ENCODE data around the gene DZIP1.
"Not testable (repeated sequence)": the region's sequence is repeated elsewhere in the genome, so short reads cannot be mapped to it uniquely, and the experiment has no call there.

DZIP1 gene, protein sequence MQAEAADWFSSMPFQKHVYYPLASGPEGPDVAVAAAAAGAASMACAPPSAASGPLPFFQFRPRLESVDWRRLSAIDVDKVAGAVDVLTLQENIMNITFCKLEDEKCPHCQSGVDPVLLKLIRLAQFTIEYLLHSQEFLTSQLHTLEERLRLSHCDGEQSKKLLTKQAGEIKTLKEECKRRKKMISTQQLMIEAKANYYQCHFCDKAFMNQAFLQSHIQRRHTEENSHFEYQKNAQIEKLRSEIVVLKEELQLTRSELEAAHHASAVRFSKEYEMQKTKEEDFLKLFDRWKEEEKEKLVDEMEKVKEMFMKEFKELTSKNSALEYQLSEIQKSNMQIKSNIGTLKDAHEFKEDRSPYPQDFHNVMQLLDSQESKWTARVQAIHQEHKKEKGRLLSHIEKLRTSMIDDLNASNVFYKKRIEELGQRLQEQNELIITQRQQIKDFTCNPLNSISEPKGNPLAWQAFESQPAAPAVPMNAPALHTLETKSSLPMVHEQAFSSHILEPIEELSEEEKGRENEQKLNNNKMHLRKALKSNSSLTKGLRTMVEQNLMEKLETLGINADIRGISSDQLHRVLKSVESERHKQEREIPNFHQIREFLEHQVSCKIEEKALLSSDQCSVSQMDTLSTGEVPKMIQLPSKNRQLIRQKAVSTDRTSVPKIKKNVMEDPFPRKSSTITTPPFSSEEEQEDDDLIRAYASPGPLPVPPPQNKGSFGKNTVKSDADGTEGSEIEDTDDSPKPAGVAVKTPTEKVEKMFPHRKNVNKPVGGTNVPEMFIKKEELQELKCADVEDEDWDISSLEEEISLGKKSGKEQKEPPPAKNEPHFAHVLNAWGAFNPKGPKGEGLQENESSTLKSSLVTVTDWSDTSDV

DNA sequence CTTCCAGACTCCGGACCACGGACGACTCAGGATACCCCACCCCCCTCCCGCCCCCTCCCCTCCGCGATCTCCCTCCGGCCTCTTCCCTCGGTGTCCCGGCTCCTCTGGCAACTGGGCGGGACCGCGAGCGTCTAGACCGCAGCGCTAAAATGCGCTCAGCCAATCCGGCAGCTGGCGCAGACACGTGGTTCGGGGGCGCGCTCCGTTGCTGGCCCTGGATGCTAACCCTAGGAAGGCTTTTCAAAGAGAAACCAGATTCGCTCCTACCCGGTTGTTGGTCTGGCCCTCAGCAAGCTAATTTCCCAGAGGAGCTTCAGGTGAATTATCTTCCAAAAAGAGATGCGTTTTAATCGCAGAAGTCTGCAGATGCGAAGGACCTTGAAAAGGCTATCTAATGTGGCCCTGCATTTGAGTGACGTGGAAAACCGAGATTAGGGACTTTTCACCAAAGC lies at the start of gene DZIP1:
DZIP1 (minus strand) TSS at position 106 of the 452 bp plus-strand sequence. CDS start 2,677 bp downstream, outside the sequence.
- H3K4me1 Mint-ChIP-seq = peaks cover 9% of the 10 kb centered on the region
- peaks cover 31% of the 10 kb centered on the region for H3K27me3 Mint-ChIP-seq
- no peaks in the 10 kb centered on the region for H3K9me3 Mint-ChIP-seq

DNA sequence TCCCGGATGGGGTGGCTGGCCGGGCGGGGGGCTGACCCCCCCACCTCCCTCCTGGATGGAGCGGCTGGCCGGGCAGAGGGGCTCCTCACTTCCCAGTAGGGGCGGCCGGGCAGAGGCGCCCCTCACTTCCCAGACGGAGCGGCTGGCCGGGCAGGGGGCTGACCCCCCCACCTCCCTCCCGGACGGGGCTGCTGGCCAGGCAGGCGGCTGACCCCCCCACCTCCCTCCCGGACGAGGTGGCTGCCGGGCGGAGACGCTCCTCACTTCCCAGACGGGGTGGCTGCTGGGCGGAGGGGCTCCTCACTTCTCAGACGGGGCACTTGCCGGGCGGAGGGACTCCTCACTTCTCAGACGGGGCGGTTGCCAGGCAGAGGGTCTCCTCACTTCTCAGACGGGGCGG lies 46.5 kb upstream of the DZIP1 start:
- not testable (repeated sequence) for H3K4me3 Mint-ChIP-seq, H3K27ac Mint-ChIP-seq, H3K27me3 Mint-ChIP-seq
- Mint-ChIP-seq H3K9me3 (peaks cover 11% of the 10 kb centered on the region), H3K36me3 (peaks cover 25% of the 10 kb centered on the region), H3K4me1 (peaks cover 37% of the 10 kb centered on the region)

More for the DNA sequence above, at the start of gene DZIP1:
- Mint-ChIP-seq H3K27ac (no peak within 1 kb of the TSS), H3K36me3 (peaks cover 3% of the 10 kb centered on the region), H3K4me3 (peak within 1 kb of the TSS; percentile 72)

DNA sequence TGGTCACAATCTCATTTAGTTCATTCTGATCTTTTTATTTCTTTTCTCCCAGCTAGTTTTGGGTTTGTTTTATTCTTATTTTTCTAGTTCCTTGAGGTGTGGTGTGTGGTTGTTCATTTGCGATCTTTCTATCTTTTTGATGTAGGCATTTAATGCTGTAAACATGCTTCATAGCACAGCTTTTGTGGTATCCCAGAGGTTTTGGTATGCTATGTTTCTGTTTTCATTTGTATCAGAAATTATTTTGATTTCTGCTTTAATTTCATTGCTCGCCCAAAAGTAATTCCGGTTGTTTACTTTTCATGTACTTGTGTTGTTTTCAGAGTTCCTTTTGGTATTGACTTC lies 45.0 kb upstream of the DZIP1 start:
- H3K4me1 Mint-ChIP-seq = peaks cover 47% of the 10 kb centered on the region
- peak overlapping the region; percentile 1 for H3K27ac Mint-ChIP-seq

DNA sequence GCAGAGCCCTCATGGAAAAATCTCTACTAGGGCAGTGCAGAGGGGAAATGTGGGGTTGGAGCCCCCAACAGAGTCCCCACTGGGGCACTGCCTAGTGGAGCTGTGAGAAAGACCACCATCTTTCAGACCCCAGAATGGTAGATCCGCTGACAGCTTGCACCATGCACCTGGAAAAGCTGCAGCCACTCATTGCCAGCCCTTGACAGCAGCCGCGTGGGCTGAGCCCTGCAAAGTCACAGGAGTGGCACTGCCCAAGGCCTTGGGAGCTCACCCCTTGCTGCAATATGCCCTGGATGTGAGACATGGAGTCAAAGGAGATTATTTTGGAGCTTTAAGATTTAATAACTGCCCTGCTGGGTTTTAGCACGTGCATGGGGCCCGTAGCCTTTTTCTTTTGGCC lies 40.5 kb upstream of the DZIP1 start:
- Mint-ChIP-seq H3K4me1 (peaks cover 90% of the 10 kb centered on the region), H3K9me3 (peaks cover 11% of the 10 kb centered on the region), H3K36me3 (peaks cover 35% of the 10 kb centered on the region)
- not testable (repeated sequence) for H3K4me3 Mint-ChIP-seq, H3K27ac Mint-ChIP-seq, H3K27me3 Mint-ChIP-seq

More for the DNA sequence above, 45.0 kb upstream of the DZIP1 start:
- peak overlapping the region; percentile 51 for H3K4me3 Mint-ChIP-seq
- H3K27me3 Mint-ChIP-seq = no peaks in the 10 kb centered on the region
- peaks cover 11% of the 10 kb centered on the region for H3K9me3 Mint-ChIP-seq
- peaks cover 30% of the 10 kb centered on the region for H3K36me3 Mint-ChIP-seq

DNA sequence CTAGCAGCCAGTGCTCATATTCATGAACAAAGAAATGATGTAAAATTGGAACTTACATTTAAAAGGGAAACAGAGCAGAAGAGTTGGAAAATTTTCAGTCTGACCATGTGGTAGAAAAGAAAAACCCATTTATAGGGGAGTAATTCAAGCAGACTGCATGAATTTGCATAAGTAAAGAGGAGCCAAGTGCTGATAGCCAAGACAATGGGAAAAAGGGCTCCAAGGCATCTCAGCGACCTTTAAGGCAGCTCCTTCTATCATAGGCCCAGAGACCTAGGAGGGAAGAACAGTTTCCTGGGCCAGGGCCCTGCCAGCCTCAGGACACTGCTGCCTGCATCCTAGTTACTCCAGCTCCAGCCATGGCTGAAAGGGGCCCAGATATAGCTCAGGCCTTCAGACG lies 39.9 kb upstream of the DZIP1 start:
- H3K27ac Mint-ChIP-seq = no peak overlapping the region
- peaks cover 9% of the 10 kb centered on the region for H3K9me3 Mint-ChIP-seq
- H3K27me3 Mint-ChIP-seq = no peaks in the 10 kb centered on the region
- peaks cover 34% of the 10 kb centered on the region for H3K36me3 Mint-ChIP-seq
- peaks cover 91% of the 10 kb centered on the region for H3K4me1 Mint-ChIP-seq
- no peak overlapping the region for H3K4me3 Mint-ChIP-seq

DNA sequence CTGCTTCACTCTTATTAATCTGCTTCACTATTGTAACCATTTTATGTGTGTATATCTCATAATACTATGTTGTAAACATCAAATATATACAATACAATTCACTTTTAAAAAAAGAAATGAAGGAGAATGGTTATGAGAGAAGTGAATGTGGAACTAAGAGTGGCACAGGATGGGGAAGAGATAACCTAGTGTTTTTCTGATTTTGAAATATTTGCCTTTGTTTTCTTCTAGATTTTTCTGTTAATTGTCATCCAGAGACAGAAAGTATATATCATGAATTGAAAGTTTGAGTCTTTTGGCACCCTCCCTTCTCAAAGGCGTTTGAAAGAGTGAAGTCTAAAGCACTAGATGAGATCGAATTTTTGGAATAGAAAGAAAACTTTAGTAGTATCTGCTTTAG lies 35.2 kb upstream of the DZIP1 start:
- Mint-ChIP-seq H3K4me3 (peak overlapping the region; percentile 44), H3K4me1 (peaks cover 84% of the 10 kb centered on the region), H3K36me3 (peaks cover 12% of the 10 kb centered on the region)

DNA sequence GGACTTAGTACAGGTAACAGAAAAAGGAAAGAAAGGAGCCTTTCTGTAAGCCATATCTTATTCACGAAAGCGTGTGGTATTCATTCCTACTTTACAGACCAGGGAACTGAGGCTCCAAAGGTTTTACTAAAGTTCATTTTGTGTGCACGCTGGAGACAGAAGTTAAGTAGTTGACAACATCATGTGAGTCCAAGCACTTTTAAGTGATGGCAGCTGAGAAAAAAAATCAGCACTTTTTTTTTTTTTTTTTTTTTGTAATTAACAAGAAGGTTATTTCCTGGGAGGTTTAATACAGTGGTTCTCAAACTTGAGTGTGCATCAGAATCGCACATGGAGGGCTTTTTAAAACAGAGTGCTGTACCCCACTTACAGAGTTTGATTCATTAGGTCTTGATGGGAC lies 34.5 kb upstream of the DZIP1 start:
- H3K27ac Mint-ChIP-seq = peak overlapping the region; percentile 55
- peaks cover 83% of the 10 kb centered on the region for H3K4me1 Mint-ChIP-seq
- H3K4me3 Mint-ChIP-seq = peak overlapping the region; percentile 95
- no peaks in the 10 kb centered on the region for H3K27me3 Mint-ChIP-seq
- H3K36me3 Mint-ChIP-seq = peaks cover 9% of the 10 kb centered on the region
- peaks cover under 1% of the 10 kb centered on the region for H3K9me3 Mint-ChIP-seq

More for the DNA sequence above, 35.2 kb upstream of the DZIP1 start:
- Mint-ChIP-seq H3K27me3 (no peaks in the 10 kb centered on the region), H3K27ac (no peak overlapping the region), H3K9me3 (no peaks in the 10 kb centered on the region)

DNA sequence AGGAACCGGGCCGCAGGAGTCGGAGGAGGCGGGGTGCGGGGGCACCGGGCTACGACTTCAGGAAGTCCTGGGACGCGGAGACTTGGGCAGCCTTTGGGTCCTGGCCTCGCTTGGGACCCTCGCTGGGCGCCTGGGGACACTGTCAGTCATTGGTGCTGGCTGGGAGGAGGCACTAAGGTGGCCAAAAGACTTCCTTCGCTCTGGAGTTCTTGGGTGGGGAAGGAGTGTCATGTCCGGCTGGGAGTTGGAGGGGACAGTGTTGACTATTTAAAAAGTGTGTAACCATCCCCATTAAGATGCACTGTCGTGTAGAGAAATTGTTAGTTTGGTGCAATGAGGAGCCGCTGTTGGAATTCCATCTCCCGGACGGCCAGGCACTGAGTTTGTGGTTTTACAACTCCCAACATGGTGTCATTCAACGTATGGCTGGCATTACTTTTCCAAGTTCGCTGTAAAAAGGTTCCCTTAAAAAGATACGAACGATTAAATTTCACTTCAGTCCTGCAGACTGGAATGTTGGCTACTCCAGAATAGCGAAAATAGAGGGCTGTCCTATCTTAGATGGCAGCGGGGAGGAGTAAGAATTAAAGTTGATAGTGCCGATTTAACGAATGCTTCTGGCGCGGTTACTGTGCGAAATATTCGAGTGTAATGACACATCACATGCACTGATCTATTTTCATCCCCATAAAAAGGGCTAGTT lies 33.2 kb upstream of the DZIP1 start:
- H3K36me3 Mint-ChIP-seq = peaks cover 10% of the 10 kb centered on the region
- no peaks in the 10 kb centered on the region for H3K27me3 Mint-ChIP-seq
- H3K27ac Mint-ChIP-seq = peak overlapping the region; percentile 56
- peaks cover 5% of the 10 kb centered on the region for H3K9me3 Mint-ChIP-seq
- H3K4me1 Mint-ChIP-seq = peaks cover 80% of the 10 kb centered on the region
- peak overlapping the region; percentile 95 for H3K4me3 Mint-ChIP-seq

DNA sequence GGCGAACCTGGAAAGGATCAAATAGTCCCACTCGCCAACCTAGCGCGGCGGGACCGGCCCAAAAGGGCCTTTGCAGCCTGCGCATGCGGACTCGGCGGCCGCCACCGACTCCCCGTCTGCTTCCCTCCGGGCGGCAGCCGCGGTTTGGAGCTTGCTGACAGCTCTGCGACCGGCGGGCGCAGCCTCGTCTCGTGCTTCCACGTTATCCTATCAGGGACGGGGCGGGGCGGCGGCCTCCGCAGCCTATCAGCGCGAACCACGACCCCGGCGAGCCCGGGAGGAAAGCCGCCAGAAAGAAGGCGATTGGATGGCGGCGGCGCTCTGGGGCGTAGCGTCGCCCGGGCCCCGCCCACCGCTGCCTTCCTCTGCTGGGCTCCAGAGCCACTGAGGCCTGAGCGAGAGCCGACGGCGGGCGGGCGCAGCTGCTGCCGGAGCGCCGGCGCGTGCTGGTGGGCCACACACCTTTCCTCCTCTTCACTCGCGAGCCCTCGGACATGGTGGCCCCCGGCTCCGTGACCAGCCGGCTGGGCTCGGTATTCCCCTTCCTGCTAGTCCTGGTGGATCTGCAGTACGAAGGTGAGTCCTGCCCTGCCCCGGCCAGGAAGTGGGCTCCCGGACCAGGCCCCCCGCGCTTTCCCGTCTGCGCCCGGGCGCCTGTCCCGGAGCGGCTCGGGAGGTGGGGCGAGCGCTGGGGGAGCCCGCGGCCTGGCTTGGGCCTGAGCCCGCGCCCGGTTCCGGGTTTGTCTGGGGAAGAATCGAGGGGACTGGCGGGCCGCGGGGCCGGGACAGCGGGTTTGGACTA lies 32.5 kb upstream of the DZIP1 start, which contains the start of gene DNAJC3:
DNAJC3 (plus strand) TSS at position 378 of the 802 bp plus-strand sequence; CDS start at position 495, 117 bp downstream.
- no peaks in the 10 kb centered on the region for H3K27me3 Mint-ChIP-seq
- H3K9me3 Mint-ChIP-seq = peaks cover 5% of the 10 kb centered on the region
- peak within 1 kb of the TSS; percentile 95 for H3K4me3 Mint-ChIP-seq
- peaks cover 12% of the 10 kb centered on the region for H3K36me3 Mint-ChIP-seq
- peak within 1 kb of the TSS; percentile 92 for H3K27ac Mint-ChIP-seq
- peaks cover 73% of the 10 kb centered on the region for H3K4me1 Mint-ChIP-seq

DNA sequence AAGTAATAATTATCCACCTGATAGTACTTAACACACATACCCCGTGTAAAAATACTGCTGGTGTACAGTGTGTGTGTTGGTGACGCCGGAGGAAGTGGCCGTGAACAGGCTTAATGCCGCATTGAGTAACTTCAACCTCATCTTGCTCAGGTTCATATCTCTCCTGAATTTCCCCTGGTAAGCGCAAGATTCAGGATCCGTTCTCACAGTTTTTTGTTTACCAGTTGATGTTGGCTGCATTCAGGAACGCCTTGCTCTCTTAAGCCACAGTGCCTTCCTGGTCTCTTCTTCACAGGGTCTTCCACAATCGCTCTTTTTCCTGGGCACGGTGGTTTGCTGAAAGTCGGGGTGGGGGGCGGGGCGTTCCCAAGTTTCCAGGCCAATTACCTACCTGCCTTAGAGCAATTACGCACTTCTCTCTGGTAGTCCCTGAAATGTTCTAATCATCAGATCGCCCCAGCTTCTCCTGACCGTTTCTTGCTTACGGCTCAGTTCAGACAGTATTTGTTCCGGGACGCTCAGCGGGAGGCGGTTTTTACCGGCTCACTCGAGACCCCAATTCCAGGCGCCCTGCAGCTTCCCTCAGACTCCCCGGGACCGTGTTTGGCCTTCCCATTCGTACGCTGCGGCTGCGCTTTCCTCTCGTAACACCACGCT lies 31.7 kb upstream of the DZIP1 start:
- Mint-ChIP-seq H3K27ac (peak overlapping the region; percentile 92), H3K36me3 (peaks cover 9% of the 10 kb centered on the region), H3K4me1 (peaks cover 65% of the 10 kb centered on the region), H3K27me3 (no peaks in the 10 kb centered on the region), H3K4me3 (peak overlapping the region; percentile 95), H3K9me3 (peaks cover 5% of the 10 kb centered on the region)

DNA sequence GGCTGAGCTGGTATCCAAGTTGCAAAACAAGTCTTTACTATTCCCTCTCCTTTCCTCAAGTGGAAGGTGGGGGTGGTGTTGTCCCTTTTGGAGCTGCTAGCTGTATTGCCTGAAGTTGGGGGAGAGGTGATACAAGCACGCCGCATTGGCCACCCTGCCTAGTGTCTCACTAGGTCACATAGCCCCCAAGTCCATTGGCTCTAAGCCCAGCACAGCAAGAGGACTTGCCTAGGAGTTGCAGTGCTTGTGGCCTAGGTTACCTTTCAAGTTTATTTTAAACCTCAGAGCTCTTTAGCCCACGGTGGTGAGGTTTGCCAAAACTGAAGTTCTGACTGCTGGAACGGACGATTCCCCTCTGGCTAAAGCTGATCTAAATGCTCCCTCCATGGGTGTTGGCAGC lies 27.1 kb upstream of the DZIP1 start:
- Mint-ChIP-seq H3K9me3 (peaks cover 33% of the 10 kb centered on the region), H3K4me1 (peaks cover 30% of the 10 kb centered on the region), H3K36me3 (peaks cover 22% of the 10 kb centered on the region), H3K27ac (no peak overlapping the region), H3K4me3 (no peak overlapping the region), H3K27me3 (no peaks in the 10 kb centered on the region)

DNA sequence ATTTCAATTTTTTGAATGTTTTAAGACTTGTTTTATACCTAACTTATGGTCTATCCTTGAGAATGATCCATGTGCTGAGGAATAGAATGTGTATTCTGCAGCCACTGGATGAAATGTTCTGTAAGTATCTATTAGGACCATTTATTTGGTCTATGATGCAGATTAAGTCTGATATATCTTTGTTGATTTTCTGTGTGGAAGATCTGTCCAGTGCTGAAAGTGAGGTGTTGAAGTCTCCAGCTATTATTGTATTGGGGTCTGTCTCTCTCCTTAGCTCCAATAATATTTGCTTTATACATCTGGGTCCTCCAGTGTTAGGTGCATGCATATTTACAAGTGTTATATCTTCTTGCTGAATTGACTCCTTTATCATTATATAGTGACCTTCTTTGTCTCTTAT lies 22.7 kb upstream of the DZIP1 start:
- H3K4me1 Mint-ChIP-seq, H3K4me3 Mint-ChIP-seq, H3K27me3 Mint-ChIP-seq, H3K27ac Mint-ChIP-seq: not testable (repeated sequence)
- peaks cover 40% of the 10 kb centered on the region for H3K9me3 Mint-ChIP-seq
- peaks cover 17% of the 10 kb centered on the region for H3K36me3 Mint-ChIP-seq

DNA sequence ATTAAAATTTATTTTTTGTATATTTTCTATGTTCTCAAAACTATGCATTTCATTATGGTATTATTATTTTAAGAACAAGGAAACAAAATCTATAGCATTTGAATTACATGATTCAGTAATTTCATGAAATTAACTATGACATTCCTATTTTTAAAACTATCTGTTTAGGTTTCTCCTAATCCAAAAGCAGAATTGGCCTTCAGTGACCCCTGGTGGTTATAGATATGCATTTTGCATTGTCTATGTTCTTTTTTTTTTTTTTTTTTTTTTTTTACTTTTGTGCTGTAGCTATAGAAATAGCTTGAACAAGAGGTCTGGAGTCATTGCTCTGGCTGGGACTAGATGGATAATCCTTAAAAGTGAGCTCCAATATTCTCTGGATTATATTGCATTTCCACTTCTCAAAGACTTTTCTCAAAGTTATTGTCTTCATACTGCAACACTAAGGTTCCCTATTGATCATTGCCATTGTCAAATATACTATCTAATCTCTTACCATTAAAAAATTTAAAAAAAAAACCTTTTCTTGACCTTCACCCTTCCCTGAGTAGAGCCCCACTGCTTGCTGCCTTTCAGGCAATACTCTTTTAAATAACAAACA lies 16.6 kb upstream of the DZIP1 start:
- peaks cover 8% of the 10 kb centered on the region for H3K9me3 Mint-ChIP-seq
- H3K4me3 Mint-ChIP-seq = no peak overlapping the region
- peaks cover 9% of the 10 kb centered on the region for H3K27me3 Mint-ChIP-seq
- H3K36me3 Mint-ChIP-seq = peaks cover 2% of the 10 kb centered on the region
- H3K4me1 Mint-ChIP-seq = no peaks in the 10 kb centered on the region
- H3K27ac Mint-ChIP-seq = no peak overlapping the region

DNA sequence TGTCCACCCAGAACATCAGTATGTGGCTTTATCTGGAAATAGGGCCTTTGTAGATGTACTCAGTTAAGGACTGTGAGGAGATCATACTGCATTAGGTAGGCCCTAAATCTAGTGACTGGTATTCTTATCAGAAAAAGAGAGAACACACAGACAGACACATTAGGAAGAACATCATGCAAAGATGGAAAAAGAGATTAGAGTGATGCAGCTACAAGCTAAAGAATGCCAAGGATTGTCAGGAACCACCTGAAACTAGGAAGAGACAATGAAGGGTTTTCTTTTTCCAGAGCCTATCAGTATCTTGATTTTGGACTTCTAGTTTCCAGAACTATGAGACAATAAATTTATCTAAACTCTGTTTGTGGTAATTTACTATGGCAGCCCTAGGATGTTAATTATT lies 15.0 kb upstream of the DZIP1 start:
- no peaks in the 10 kb centered on the region for H3K36me3 Mint-ChIP-seq
- H3K4me3 Mint-ChIP-seq = no peak overlapping the region
- H3K27me3 Mint-ChIP-seq = peaks cover 9% of the 10 kb centered on the region
- no peaks in the 10 kb centered on the region for H3K4me1 Mint-ChIP-seq
- H3K9me3 Mint-ChIP-seq = peaks cover under 1% of the 10 kb centered on the region
- H3K27ac Mint-ChIP-seq = no peak overlapping the region
